H1 (cell line): ENCODE measurements around the gene CACNA1A. TPM values are rescaled to one million over a fixed set of nuclear protein-coding genes. Genes with fewer than 3 reads are reported as not detected.

Source experiments
- BRCA1 ChIP-seq: IDR thresholded peaks from 2 replicates; pipeline ENCODE4 v1.6.1; 2012; ENCODE audit warnings: low read depth, low read length, improper control_type of control experiment
- CEBPB ChIP-seq: IDR thresholded peaks from 2 replicates; pipeline ENCODE4 v1.6.1; 2012; ENCODE audit warnings: low read depth, low read length
- CHD7 ChIP-seq: fragments of 300-600 bp; sonication (generic); IDR thresholded peaks from 2 replicates; pipeline ENCODE4 v1.7.1; 2012; ENCODE audit warnings: low read length, moderate library complexity, mild to moderate bottlenecking, inconsistent platforms; ENCODE audit not compliant: insufficient replicate concordance
- CTBP2 ChIP-seq: IDR thresholded peaks from 2 replicates; pipeline ENCODE4 v1.7.0; 2011; ENCODE audit warnings: borderline replicate concordance, mild to moderate bottlenecking, moderate library complexity, mixed read lengths, low read length; ENCODE audit not compliant: insufficient read depth, insufficient read length
- HDAC6 ChIP-seq: IDR thresholded peaks from one replicate; pipeline ENCODE4 v1.7.1; 2012; ENCODE audit warnings: low read depth, mild to moderate bottlenecking, inconsistent platforms, low read length, moderate library complexity
- POLR2A ChIP-seq, 2 experiments: IDR thresholded peaks; 1 replicate in 1 of 2; 2 replicates in 1 of 2; pipeline ENCODE4 v1.6.1; 2011; ENCODE audit warnings: low read depth in 2 of 2, low read length in 2 of 2, mild to moderate bottlenecking in 2 of 2; ENCODE audit errors: control extremely low read depth in 1 of 2
- RAD21 ChIP-seq, 2 experiments: IDR thresholded peaks in 1 of 2; conservative IDR thresholded peaks in 1 of 2; 2 replicates each; pipeline ENCODE4 v1.6.1; 2011; ENCODE audit warnings: low read depth in 2 of 2, low read length in 2 of 2, improper control_type of control experiment in 1 of 2, inconsistent platforms in 1 of 2, mild to moderate bottlenecking in 1 of 2, moderate library complexity in 1 of 2
- RNF2 ChIP-seq: fragments of 200-900, 300-1000 bp; sonication (generic); IDR thresholded peaks from 2 replicates; pipeline ENCODE4 v1.7.1; 2016; ENCODE audit warnings: borderline replicate concordance, low read depth, mild to moderate bottlenecking, antibody characterized with exemption, low read length; ENCODE audit not compliant: poor library complexity, severe bottlenecking; ENCODE audit errors: missing control alignments
- RXRA ChIP-seq: IDR thresholded peaks from 2 replicates; pipeline ENCODE4 v1.6.1; 2011; ENCODE audit warnings: low read depth, mild to moderate bottlenecking, low read length, moderate library complexity; ENCODE audit not compliant: insufficient read depth
- SIX5 ChIP-seq: IDR thresholded peaks from 2 replicates; pipeline ENCODE4 v1.6.1; 2011; ENCODE audit warnings: mild to moderate bottlenecking, low read depth, low read length
- SP2 ChIP-seq: IDR thresholded peaks from 2 replicates; pipeline ENCODE4 v1.6.1; 2012; ENCODE audit warnings: mild to moderate bottlenecking, low read length, inconsistent platforms
- YY1 ChIP-seq: IDR thresholded peaks from 2 replicates; pipeline ENCODE4 v1.6.1; 2011; ENCODE audit warnings: low read depth, mild to moderate bottlenecking, low read length
- polyA plus RNA-seq, 7 experiments: library from polyadenylated mRNA; depleted of rRNA in 3 of 7; stranded (reverse) in 5 of 7; unstranded in 2 of 7; fragments of >200 nt in 5 of 7; fragments of 200-250 nt in 2 of 7; gene quantifications; 1 replicate in 5 of 7; 2 replicates in 1 of 7; 4 replicates in 1 of 7; pipeline versions ENCODE4 v1.2.1 to v1.2.3, GENCODE V29; 2011 to 2013; ENCODE audit warnings: missing spikeins in 2 of 7, mixed read lengths in 2 of 7
- total RNA-seq: library from RNA; stranded (reverse); fragmentation: NEBNext Ultra II Directional; extraction: Animal tissue kit (Norgen Biotek cat#: 25700); gene quantifications from 2 replicates; pipeline ENCODE4 v1.2.1, GENCODE V29; 2021

The CACNA1A gene
- total and polyA plus RNA-seq, 2 of the 8 experiments (the other 6 are each of a cell fraction or from before 2014, with no cell fraction given) = 10.7 to 25.3 TPM

- TF ChIP-seq CHD7 (no peak), POLR2A (IDR thresholded peaks at IDR 0.05; ENCODE audit: control extremely low read depth in 1 of 2, low read depth in 2 of 2, low read length in 2 of 2) (no peak), HDAC6 (no peak), CEBPB (no peak), CTBP2 (no peak), RAD21 (IDR thresholded peaks at IDR 0.05 in 1 of 2, conservative IDR thresholded peaks at IDR 0.05 in 1 of 2; ENCODE audit: low read depth in 2 of 2, low read length in 2 of 2) (no peak), BRCA1 (no peak), SP2 (no peak), RXRA (no peak), RNF2 (no peak), SIX5 (no peak), YY1 (no peak)
Observed at GRCh38 chr19:13353625-13354024, 152.7 kb downstream of the CACNA1A start (continued).
